Activated naive CD8-positive, alpha-beta T cell treated with anti-CD3 and anti-CD28 coated beads for 36 hours (primary cell): ENCODE data around the gene FUT3. TPM values are rescaled to one million over a fixed set of nuclear protein-coding genes. Genes with fewer than 3 reads are reported as not detected.
A peak's percentile ranks its signal among the peaks of the same experiment; 100 is the strongest.

Experiments used
- DNase-seq: peaks from one replicate; pipeline ENCODE4 v3.0.0; 2021
- H3K27ac Mint-ChIP-seq: one replicate; pipeline ENCODE4 v1.8.0; 2022; ENCODE audit warnings: mild to moderate bottlenecking, moderate library complexity, mixed read lengths
- H3K27me3 Mint-ChIP-seq: one replicate; pipeline ENCODE4 v1.8.0; 2022; ENCODE audit warnings: mild to moderate bottlenecking, mixed read lengths
- H3K36me3 Mint-ChIP-seq: one replicate; pipeline ENCODE4 v1.8.0; 2021; ENCODE audit warnings: mild to moderate bottlenecking, mixed read lengths
- H3K4me1 Mint-ChIP-seq: one replicate; pipeline ENCODE4 v1.8.0; 2021; ENCODE audit warnings: mixed read lengths
- H3K4me3 Mint-ChIP-seq: one replicate; pipeline ENCODE4 v1.8.0; 2022; ENCODE audit warnings: mild to moderate bottlenecking, moderate library complexity, mixed read lengths
- H3K9me3 Mint-ChIP-seq: one replicate; pipeline ENCODE4 v1.8.0; 2022; ENCODE audit warnings: mixed read lengths
- total RNA-seq, 2 experiments: library from RNA; stranded (reverse); gene quantifications; one replicate each; pipeline ENCODE4 v1.2.3, GENCODE V29; 2021

The FUT3 gene
- total RNA-seq, 2 experiments from 2014 or later = not detected

GRCh38 chr19:5808120-5808816 lies 43.0 kb downstream of the FUT3 start:
- Mint-ChIP-seq H3K4me1 (peaks cover 9% of the 10 kb centered on the region), H3K36me3 (no peaks in the 10 kb centered on the region), H3K27me3 (peaks cover 12% of the 10 kb centered on the region), H3K4me3 (no peak overlapping the region), H3K27ac (no peak overlapping the region), H3K9me3 (no peaks in the 10 kb centered on the region)
- no peak for DNase-seq

- no peak overlapping the region for H3K4me3 Mint-ChIP-seq
- H3K27ac Mint-ChIP-seq = no peak overlapping the region
- no peaks in the 10 kb centered on the region for H3K9me3 Mint-ChIP-seq
- H3K36me3 Mint-ChIP-seq = no peaks in the 10 kb centered on the region
- peaks cover 23% of the 10 kb centered on the region for H3K27me3 Mint-ChIP-seq
- DNase-seq = no peak
- peaks cover 18% of the 10 kb centered on the region for H3K4me1 Mint-ChIP-seq
These were observed 44.3 kb downstream of the FUT3 start for GRCh38 chr19:5806905-5807304.

GRCh38 chr19:5806133-5806489 lies 45.1 kb downstream of the FUT3 start:
- Mint-ChIP-seq H3K27ac (no peak overlapping the region), H3K27me3 (peaks cover 27% of the 10 kb centered on the region), H3K4me3 (no peak overlapping the region), H3K36me3 (no peaks in the 10 kb centered on the region), H3K9me3 (no peaks in the 10 kb centered on the region), H3K4me1 (peaks cover 19% of the 10 kb centered on the region)
- DNase-seq = no peak

- Mint-ChIP-seq H3K4me1 (peaks cover 19% of the 10 kb centered on the region), H3K27me3 (peaks cover 33% of the 10 kb centered on the region)
These were observed 45.7 kb downstream of the FUT3 start for GRCh38 chr19:5805462-5806132.

GRCh38 chr19:5804516-5805461 lies 46.5 kb downstream of the FUT3 start, which contains the start of gene NRTN:
TSS of gene NRTN (plus strand) at chr19:5805067. CDS start at chr19:5824166, 19,099 bp downstream.
- no peaks in the 10 kb centered on the region for H3K9me3 Mint-ChIP-seq
- H3K36me3 Mint-ChIP-seq = no peaks in the 10 kb centered on the region
- peak within 1 kb of the TSS; percentile 34 for H3K27ac Mint-ChIP-seq

More at GRCh38 chr19:5805462-5806132, 45.7 kb downstream of the FUT3 start:
- DNase-seq = peak; percentile 70
- Mint-ChIP-seq H3K4me3 (no peak overlapping the region), H3K27ac (no peak overlapping the region), H3K36me3 (no peaks in the 10 kb centered on the region), H3K9me3 (no peaks in the 10 kb centered on the region)

GRCh38 chr19:5803752-5804515 lies 47.3 kb downstream of the FUT3 start:
- Mint-ChIP-seq H3K4me3 (peak overlapping the region; percentile 68), H3K4me1 (peaks cover 19% of the 10 kb centered on the region), H3K9me3 (no peaks in the 10 kb centered on the region), H3K36me3 (no peaks in the 10 kb centered on the region), H3K27ac (peak overlapping the region; percentile 54), H3K27me3 (peaks cover 43% of the 10 kb centered on the region)
- peak; percentile 99 for DNase-seq

More at GRCh38 chr19:5804516-5805461, 46.5 kb downstream of the FUT3 start, which contains the start of gene NRTN:
- Mint-ChIP-seq H3K27me3 (peaks cover 35% of the 10 kb centered on the region), H3K4me1 (peaks cover 19% of the 10 kb centered on the region), H3K4me3 (peak within 1 kb of the TSS; percentile 68)
- DNase-seq = peak; percentile 57

GRCh38 chr19:5803441-5803751 lies 47.9 kb downstream of the FUT3 start:
- Mint-ChIP-seq H3K27ac (peak overlapping the region; percentile 54), H3K9me3 (no peaks in the 10 kb centered on the region), H3K27me3 (peaks cover 48% of the 10 kb centered on the region), H3K4me1 (peaks cover 19% of the 10 kb centered on the region), H3K36me3 (no peaks in the 10 kb centered on the region), H3K4me3 (peak overlapping the region; percentile 60)
- DNase-seq = no peak

GRCh38 chr19:5801796-5802619 lies 49.2 kb downstream of the FUT3 start:
- Mint-ChIP-seq H3K4me3 (peak overlapping the region; percentile 52), H3K9me3 (no peaks in the 10 kb centered on the region), H3K36me3 (no peaks in the 10 kb centered on the region), H3K27ac (no peak overlapping the region), H3K27me3 (peaks cover 56% of the 10 kb centered on the region), H3K4me1 (peaks cover 19% of the 10 kb centered on the region)
- DNase-seq = peak; percentile 40

- Mint-ChIP-seq H3K4me3 (no peak overlapping the region), H3K36me3 (no peaks in the 10 kb centered on the region), H3K9me3 (no peaks in the 10 kb centered on the region), H3K4me1 (peaks cover 19% of the 10 kb centered on the region), H3K27me3 (peaks cover 60% of the 10 kb centered on the region), H3K27ac (no peak overlapping the region)
- no peak for DNase-seq
These were observed 50.6 kb downstream of the FUT3 start for GRCh38 chr19:5800361-5801270.

GRCh38 chr19:5799247-5800241 lies 51.7 kb downstream of the FUT3 start:
- no peak for DNase-seq
- no peak overlapping the region for H3K27ac Mint-ChIP-seq
- H3K4me1 Mint-ChIP-seq = peaks cover 19% of the 10 kb centered on the region
- H3K36me3 Mint-ChIP-seq = no peaks in the 10 kb centered on the region
- H3K27me3 Mint-ChIP-seq = peaks cover 56% of the 10 kb centered on the region
- H3K9me3 Mint-ChIP-seq = no peaks in the 10 kb centered on the region
- H3K4me3 Mint-ChIP-seq = no peak overlapping the region

GRCh38 chr19:5798244-5798643 lies 53.0 kb downstream of the FUT3 start:
- H3K4me3 Mint-ChIP-seq = no peak overlapping the region
- H3K36me3 Mint-ChIP-seq = no peaks in the 10 kb centered on the region
- H3K27ac Mint-ChIP-seq = no peak overlapping the region
- H3K9me3 Mint-ChIP-seq = no peaks in the 10 kb centered on the region
- H3K4me1 Mint-ChIP-seq = peaks cover 10% of the 10 kb centered on the region
- DNase-seq = no peak
- H3K27me3 Mint-ChIP-seq = peaks cover 51% of the 10 kb centered on the region

- peaks cover 5% of the 10 kb centered on the region for H3K36me3 Mint-ChIP-seq
- no peaks in the 10 kb centered on the region for H3K4me1 Mint-ChIP-seq
- H3K9me3 Mint-ChIP-seq = no peaks in the 10 kb centered on the region
- no peak overlapping the region for H3K27ac Mint-ChIP-seq
- DNase-seq = no peak
- peaks cover 32% of the 10 kb centered on the region for H3K27me3 Mint-ChIP-seq
- no peak overlapping the region for H3K4me3 Mint-ChIP-seq
These were observed 55.8 kb downstream of the FUT3 start for GRCh38 chr19:5795382-5795919.
